ENCODE measurements around the gene DNAH8.
"Not testable (repeated sequence)": the region's sequence is repeated elsewhere in the genome, so short reads cannot be mapped to it uniquely, and the experiment has no call there.

DNAH8 gene

DNA sequence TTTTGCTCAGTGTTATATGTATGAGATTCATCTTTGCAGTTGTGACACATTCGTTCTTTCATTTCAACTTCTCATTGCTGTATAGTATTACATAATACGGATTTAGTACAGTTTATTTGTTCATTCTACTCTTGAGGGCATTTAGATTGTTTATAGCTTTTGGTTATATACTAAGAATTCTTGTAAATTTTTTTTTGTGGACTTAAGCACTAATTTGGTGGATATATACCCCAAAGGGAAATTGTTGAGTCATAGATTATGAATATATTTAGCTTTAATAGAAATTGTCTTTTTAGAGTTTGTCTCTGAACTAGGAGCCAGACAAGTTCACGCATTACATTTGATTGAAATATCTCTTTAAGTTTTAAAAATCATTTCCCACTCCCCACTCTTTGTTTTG is 79.6 kb downstream of the DNAH8 start:
- DNase-seq (ENCODE audit: low read depth in 2 of 2), result no peak

GRCh38 chr6:38796006-38796405 is 80.9 kb downstream of the DNAH8 start:
- no peak for DNase-seq (ENCODE audit: low read depth in 2 of 2)

- not testable (repeated sequence) for DNase-seq (ENCODE audit: low read depth in 2 of 2)
These were observed 81.3 kb downstream of the DNAH8 start for GRCh38 chr6:38796437-38796836.

- DNase-seq (ENCODE audit: low read depth in 2 of 2), result no peak
These were observed 81.7 kb downstream of the DNAH8 start for GRCh38 chr6:38796850-38797249.

- no peak for DNase-seq (ENCODE audit: low read depth in 2 of 2)
These were observed 82.3 kb downstream of the DNAH8 start for GRCh38 chr6:38797391-38797790.

- DNase-seq (ENCODE audit: low read depth in 2 of 2), result no peak
These were observed 84.5 kb downstream of the DNAH8 start for GRCh38 chr6:38799529-38800184.

GRCh38 chr6:38801305-38801704 is 86.2 kb downstream of the DNAH8 start:
- DNase-seq (ENCODE audit: low read depth in 2 of 2), result no peak

DNA sequence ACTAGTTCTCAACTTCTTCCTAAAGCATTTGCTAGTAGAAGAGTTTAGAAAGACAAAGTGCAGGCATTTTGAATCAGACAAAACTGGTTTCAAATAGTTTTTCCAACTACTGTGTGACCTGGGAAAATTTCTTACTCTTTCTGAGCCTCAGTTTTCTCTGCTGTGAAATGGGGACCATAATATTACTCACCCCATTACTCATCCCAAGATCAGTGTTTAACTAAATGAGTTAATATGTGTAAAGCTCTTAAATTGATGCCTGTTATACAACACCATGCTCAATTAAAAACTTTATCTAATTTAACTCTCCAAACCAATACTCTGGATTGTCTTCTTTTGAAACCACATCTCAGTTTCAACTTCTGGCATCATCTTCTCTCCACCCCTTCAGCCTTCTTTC is 87.4 kb downstream of the DNAH8 start:
- DNase-seq (ENCODE audit: low read depth in 2 of 2), result no peak

GRCh38 chr6:38803129-38803528 is 88.0 kb downstream of the DNAH8 start:
- DNase-seq (ENCODE audit: low read depth in 2 of 2), result no peak

GRCh38 chr6:38804358-38804757 is 89.2 kb downstream of the DNAH8 start:
- no peak for DNase-seq (ENCODE audit: low read depth in 2 of 2)

- no peak for DNase-seq (ENCODE audit: low read depth in 2 of 2)
These were observed 90.1 kb downstream of the DNAH8 start for GRCh38 chr6:38805127-38805655.

DNA sequence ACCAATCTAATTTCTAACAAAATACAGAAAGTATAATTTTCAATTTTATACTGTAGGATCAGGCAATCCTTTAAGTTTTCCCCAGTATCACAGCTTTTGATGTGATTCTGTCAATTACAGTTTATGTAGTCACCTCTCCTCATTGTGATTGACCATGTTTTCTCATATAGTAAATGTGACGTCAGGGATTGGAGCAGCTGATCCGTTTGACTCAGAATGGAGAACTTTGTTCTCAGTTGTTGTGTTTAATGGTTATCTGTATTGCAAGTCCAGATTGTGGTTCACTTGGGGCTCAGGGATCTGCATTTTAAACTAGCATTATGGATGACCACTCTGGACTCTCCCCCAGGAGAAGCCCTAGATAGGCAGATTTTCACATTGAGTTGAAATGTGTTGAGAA is 90.6 kb downstream of the DNAH8 start:
- DNase-seq (ENCODE audit: low read depth in 2 of 2), result no peak

- DNase-seq (ENCODE audit: low read depth in 2 of 2), result no peak
These were observed 91.2 kb downstream of the DNAH8 start for GRCh38 chr6:38806271-38806670.

DNA sequence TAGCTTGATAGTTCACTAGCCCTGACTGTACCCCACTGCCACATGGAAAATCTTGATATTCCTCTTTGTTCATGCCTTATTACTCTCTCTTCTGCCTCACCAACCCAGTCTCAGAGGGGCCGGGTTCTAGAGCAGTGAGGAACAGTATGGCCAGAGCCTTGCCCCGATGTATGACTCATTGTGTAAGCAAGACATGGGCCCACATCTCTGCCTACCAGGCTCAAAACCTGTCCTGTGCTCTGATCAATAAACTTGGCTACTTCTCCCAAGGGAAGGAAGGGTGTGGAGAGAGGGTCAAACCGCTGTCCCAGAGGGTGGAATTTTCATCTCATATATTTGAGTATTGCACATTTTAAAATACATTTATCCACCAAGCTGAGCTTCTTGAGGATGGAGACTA is 91.7 kb downstream of the DNAH8 start:
- no peak for DNase-seq (ENCODE audit: low read depth in 2 of 2)

DNA sequence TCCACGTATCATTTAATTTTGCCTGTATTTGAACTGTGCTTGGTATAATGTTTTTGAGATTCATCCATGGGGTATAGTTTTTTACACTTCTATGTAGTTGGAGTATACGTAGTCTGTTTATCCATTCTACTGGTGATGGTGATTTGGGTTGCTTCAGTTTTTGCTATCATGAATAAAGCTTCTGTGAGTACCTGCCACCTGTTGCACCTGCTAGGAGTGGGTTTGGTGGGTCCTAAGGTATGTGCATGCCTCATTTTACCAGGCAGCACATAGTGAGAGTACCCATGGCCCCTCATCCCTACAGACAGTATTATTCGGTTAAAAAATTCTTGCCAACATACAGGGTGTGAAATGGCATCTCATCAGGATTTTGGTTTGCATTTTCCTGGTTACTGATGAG is 92.9 kb downstream of the DNAH8 start:
- DNase-seq (ENCODE audit: low read depth in 2 of 2), result no peak

GRCh38 chr6:38813041-38813823 is 98.1 kb downstream of the DNAH8 start:
- DNase-seq (ENCODE audit: low read depth in 2 of 2), result no peak

- no peak for DNase-seq (ENCODE audit: low read depth in 2 of 2)
These were observed 99.7 kb downstream of the DNAH8 start for GRCh38 chr6:38814761-38815160.

- DNase-seq (ENCODE audit: low read depth in 2 of 2), result no peak
These were observed 100.1 kb downstream of the DNAH8 start for GRCh38 chr6:38815250-38815649.

- DNase-seq (ENCODE audit: low read depth in 2 of 2), result no peak
These were observed 103.6 kb downstream of the DNAH8 start for GRCh38 chr6:38818691-38819090.

GRCh38 chr6:38822963-38823362 is 107.9 kb downstream of the DNAH8 start:
- DNase-seq (ENCODE audit: low read depth in 2 of 2), result no peak

GRCh38 chr6:38824243-38824894 is 109.3 kb downstream of the DNAH8 start:
- DNase-seq (ENCODE audit: low read depth in 2 of 2), result no peak

GRCh38 chr6:38827024-38827423 is 111.9 kb downstream of the DNAH8 start:
- DNase-seq (ENCODE audit: low read depth in 2 of 2), result no peak

DNA sequence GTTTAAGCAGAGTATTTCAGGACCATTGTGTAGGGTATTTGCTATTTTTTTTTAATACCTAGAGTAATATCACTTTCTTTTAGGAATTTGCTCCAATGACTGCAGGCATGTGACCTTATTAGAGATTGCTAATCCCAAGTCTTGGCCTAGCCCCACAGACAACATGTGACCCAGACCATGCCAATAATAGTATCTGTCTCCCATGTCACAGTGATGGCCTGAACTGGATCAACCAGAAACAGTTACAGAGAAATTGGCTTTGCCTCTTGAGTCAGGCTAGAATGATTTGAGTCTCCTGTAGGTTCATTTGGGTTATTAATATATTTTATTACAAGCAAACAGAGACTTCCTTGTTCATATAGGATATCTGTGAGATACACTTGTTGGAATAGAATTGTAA is 116.8 kb downstream of the DNAH8 start:
- no peak for DNase-seq (ENCODE audit: low read depth in 2 of 2)
